ENCODE results near the gene PRUNE2. TPM values are rescaled to one million over a fixed set of nuclear protein-coding genes. Genes with fewer than 3 reads are reported as not detected.
A peak's percentile ranks its signal among the peaks of the same experiment; 100 is the strongest.

Gene PRUNE2
- total RNA-seq, 1 donor from 2014 or later = 63.8 TPM

DNA sequence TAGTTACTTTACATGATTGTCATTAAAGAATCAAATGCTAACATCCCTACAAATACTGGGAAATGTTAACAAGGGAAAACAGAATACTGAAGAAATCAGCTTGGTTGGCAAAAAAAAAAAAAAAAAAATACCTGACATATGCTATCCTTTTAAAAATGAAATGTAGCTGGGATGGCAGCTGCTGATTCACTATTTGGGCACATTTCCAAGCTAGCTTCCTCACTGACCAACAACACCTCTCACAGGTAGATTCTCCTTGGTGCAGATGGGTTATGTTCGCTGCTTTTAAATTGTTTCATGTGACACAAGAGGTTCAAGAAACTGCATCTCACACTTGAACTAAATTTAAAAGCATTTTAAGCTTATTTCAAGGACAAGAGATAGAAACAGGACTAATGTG is 6.1 kb upstream of the PRUNE2 start:
- Mint-ChIP-seq H3K27ac (ENCODE audit: unreplicated experiment) (no peak overlapping the region), H3K9me3 (ENCODE audit: unreplicated experiment) (peaks cover 2% of the 10 kb centered on the region), H3K4me1 (ENCODE audit: low read depth, unreplicated experiment) (no peaks in the 10 kb centered on the region), H3K4me3 (ENCODE audit: unreplicated experiment) (no peak overlapping the region), H3K36me3 (ENCODE audit: unreplicated experiment) (no peaks in the 10 kb centered on the region), H3K27me3 (ENCODE audit: unreplicated experiment) (peaks cover 4% of the 10 kb centered on the region)
- TF ChIP-seq, protein P1, sequence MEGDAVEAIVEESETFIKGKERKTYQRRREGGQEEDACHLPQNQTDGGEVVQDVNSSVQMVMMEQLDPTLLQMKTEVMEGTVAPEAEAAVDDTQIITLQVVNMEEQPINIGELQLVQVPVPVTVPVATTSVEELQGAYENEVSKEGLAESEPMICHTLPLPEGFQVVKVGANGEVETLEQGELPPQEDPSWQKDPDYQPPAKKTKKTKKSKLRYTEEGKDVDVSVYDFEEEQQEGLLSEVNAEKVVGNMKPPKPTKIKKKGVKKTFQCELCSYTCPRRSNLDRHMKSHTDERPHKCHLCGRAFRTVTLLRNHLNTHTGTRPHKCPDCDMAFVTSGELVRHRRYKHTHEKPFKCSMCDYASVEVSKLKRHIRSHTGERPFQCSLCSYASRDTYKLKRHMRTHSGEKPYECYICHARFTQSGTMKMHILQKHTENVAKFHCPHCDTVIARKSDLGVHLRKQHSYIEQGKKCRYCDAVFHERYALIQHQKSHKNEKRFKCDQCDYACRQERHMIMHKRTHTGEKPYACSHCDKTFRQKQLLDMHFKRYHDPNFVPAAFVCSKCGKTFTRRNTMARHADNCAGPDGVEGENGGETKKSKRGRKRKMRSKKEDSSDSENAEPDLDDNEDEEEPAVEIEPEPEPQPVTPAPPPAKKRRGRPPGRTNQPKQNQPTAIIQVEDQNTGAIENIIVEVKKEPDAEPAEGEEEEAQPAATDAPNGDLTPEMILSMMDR (IDR thresholded peaks at IDR 0.05; ENCODE audit: partially characterized antibody, unreplicated experiment) = no peak
- DNase-seq = no peak

DNA sequence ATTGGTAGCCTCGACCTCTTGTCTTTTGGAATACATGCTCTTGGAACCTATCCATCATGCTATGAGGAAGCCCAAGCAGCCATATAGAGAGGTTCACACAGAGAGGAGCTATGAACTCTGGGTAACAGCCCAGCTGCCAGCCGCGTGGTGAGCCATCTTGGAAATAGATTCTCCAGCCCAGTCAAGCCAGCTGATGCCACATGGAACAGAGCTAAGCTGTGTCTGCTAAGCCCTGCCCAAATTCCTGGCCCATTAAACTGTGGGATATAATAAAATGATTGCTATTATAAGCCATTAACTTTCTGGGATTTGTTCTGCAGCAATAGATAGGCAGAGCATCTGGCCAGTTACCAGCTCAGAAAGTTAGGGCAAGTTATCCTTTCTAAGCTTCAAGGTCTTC is 4.9 kb upstream of the PRUNE2 start:
- no peak overlapping the region for H3K27ac Mint-ChIP-seq (ENCODE audit: unreplicated experiment)
- TF ChIP-seq, protein P1 (IDR thresholded peaks at IDR 0.05; ENCODE audit: partially characterized antibody, unreplicated experiment) = no peak
- no peak for DNase-seq
- no peaks in the 10 kb centered on the region for H3K36me3 Mint-ChIP-seq (ENCODE audit: unreplicated experiment)
- H3K4me1 Mint-ChIP-seq (ENCODE audit: low read depth, unreplicated experiment) = peaks cover 1% of the 10 kb centered on the region
- no peak overlapping the region for H3K4me3 Mint-ChIP-seq (ENCODE audit: unreplicated experiment)
- H3K9me3 Mint-ChIP-seq (ENCODE audit: unreplicated experiment) = peaks cover 3% of the 10 kb centered on the region
- H3K27me3 Mint-ChIP-seq (ENCODE audit: unreplicated experiment) = peaks cover 4% of the 10 kb centered on the region

DNA sequence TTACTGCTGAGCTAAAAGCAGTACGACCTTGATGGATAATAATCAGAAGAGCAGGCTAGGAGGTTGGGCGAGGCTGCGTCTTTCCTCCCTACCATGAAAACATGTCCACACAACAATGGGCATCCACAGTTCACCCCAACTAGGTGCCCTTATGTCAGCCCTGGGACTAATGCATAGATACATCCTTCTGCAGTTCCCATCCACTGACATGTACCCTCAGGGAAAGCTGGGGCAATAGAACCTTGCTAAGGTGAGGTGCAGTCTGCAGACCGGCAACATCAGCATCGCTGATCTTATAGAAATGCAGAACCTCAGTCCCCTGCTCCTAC is 697 bp upstream of the PRUNE2 start:
- Mint-ChIP-seq H3K4me3 (ENCODE audit: unreplicated experiment) (peak overlapping the region; percentile 92), H3K4me1 (ENCODE audit: low read depth, unreplicated experiment) (peaks cover 20% of the 10 kb centered on the region), H3K36me3 (ENCODE audit: unreplicated experiment) (no peaks in the 10 kb centered on the region), H3K9me3 (ENCODE audit: unreplicated experiment) (peaks cover 6% of the 10 kb centered on the region), H3K27me3 (ENCODE audit: unreplicated experiment) (peaks cover 9% of the 10 kb centered on the region), H3K27ac (ENCODE audit: unreplicated experiment) (peak overlapping the region; percentile 76)
- no peak for DNase-seq
- TF ChIP-seq, protein P1 (IDR thresholded peaks at IDR 0.05; ENCODE audit: partially characterized antibody, unreplicated experiment) = no peak

DNA sequence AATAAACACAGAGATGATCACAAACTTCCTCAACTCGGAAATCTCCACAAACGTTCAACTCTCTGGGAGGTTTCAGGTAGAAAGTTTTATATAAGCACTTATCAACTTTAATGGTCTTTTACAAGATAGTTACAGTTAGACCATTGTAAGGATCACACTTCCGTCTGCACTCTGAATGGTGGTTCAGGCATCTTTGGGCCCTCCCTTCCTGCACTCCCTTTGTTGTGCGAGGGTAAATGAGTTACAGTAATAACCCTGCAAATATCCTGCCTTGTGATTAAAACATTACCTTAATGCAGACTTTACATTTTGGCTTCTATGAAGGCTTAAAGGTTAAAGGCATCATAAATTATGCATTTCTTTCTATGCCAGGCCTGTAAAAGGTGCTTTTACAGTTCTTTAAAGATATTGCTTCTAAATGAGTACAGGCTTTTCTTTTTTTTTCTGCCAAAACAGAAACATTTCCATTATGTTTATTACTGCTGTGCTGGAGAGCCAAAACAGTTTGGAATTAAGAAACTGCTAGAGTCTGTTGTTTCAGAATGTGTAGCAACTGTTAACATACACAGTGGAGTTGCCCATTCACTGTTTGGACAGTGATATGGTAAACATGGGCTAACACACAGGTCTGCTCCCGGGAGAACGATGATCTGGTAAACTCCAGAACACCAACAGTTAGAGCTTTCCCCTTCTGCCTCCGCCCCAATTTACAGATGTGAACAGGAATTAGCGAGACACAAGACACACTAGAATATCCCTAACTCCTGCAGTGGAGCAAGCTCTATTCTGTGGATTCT is 1.1 kb downstream of the PRUNE2 start:
- peaks cover 6% of the 10 kb centered on the region for H3K9me3 Mint-ChIP-seq (ENCODE audit: unreplicated experiment)
- DNase-seq = no peak
- no peaks in the 10 kb centered on the region for H3K36me3 Mint-ChIP-seq (ENCODE audit: unreplicated experiment)
- peak overlapping the region; percentile 70 for H3K27ac Mint-ChIP-seq (ENCODE audit: unreplicated experiment)
- peaks cover 22% of the 10 kb centered on the region for H3K4me1 Mint-ChIP-seq (ENCODE audit: low read depth, unreplicated experiment)
- H3K4me3 Mint-ChIP-seq (ENCODE audit: unreplicated experiment) = peak overlapping the region; percentile 95
- TF ChIP-seq, protein P1 (IDR thresholded peaks at IDR 0.05; ENCODE audit: partially characterized antibody, unreplicated experiment) = no peak
- H3K27me3 Mint-ChIP-seq (ENCODE audit: unreplicated experiment) = peaks cover 9% of the 10 kb centered on the region

DNA sequence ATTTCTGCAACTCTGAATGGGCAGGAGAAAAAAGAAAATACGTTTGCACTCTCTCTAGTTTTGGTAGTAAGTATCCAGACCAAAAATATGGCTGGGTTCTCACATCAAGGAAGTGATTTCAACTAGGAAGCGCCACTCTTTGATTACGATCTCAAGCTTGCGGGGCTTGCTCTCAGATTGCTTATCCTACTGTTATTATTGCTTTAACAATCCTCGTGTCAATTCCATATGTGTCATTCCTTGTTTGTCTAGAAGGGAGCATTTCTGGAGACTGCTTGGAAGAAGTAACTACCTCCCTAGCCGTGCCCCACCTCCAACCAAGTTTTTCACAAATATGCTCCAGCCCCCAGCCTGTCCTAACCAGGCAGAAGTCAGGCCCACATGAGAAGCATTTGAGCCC is 3.5 kb downstream of the PRUNE2 start:
- H3K27ac Mint-ChIP-seq (ENCODE audit: unreplicated experiment) = no peak overlapping the region
- H3K4me1 Mint-ChIP-seq (ENCODE audit: low read depth, unreplicated experiment) = peaks cover 22% of the 10 kb centered on the region
- no peak for DNase-seq
- H3K27me3 Mint-ChIP-seq (ENCODE audit: unreplicated experiment) = peaks cover 6% of the 10 kb centered on the region
- H3K4me3 Mint-ChIP-seq (ENCODE audit: unreplicated experiment) = no peak overlapping the region
- peaks cover 4% of the 10 kb centered on the region for H3K9me3 Mint-ChIP-seq (ENCODE audit: unreplicated experiment)
- TF ChIP-seq, protein P1 (IDR thresholded peaks at IDR 0.05; ENCODE audit: partially characterized antibody, unreplicated experiment) = no peak
- H3K36me3 Mint-ChIP-seq (ENCODE audit: unreplicated experiment) = no peaks in the 10 kb centered on the region
